ENCODE results near the gene PIK3CA.
"Not testable (repeated sequence)": the region's sequence is repeated elsewhere in the genome, so short reads cannot be mapped to it uniquely, and the experiment has no call there.

Gene PIK3CA

GRCh38 chr3:179265875-179266274 is 117.7 kb downstream of the PIK3CA start:
- no peak for DNase-seq

GRCh38 chr3:179266701-179267211 is 118.6 kb downstream of the PIK3CA start:
- no peak for DNase-seq

GRCh38 chr3:179268400-179269051 is 120.4 kb downstream of the PIK3CA start:
- no peak for DNase-seq

- DNase-seq = no peak
Observed at GRCh38 chr3:179269152-179269707, 121.1 kb downstream of the PIK3CA start.

- no peak for DNase-seq
Observed at GRCh38 chr3:179272385-179272784, 124.2 kb downstream of the PIK3CA start.

- DNase-seq = not testable (repeated sequence)
Observed at GRCh38 chr3:179274434-179274833, 126.3 kb downstream of the PIK3CA start.

- no peak for DNase-seq
Observed at GRCh38 chr3:179276001-179276400, 127.8 kb downstream of the PIK3CA start.

- no peak for DNase-seq
Observed at GRCh38 chr3:179276743-179277142, 128.6 kb downstream of the PIK3CA start.

- no peak for DNase-seq
Observed at GRCh38 chr3:179278151-179278550, 130.0 kb downstream of the PIK3CA start.

GRCh38 chr3:179278932-179279693 is 131.0 kb downstream of the PIK3CA start:
- DNase-seq = no peak

GRCh38 chr3:179279837-179280236 is 131.7 kb downstream of the PIK3CA start:
- no peak for DNase-seq

GRCh38 chr3:179281825-179282224 is 133.7 kb downstream of the PIK3CA start:
- DNase-seq = no peak

- DNase-seq = no peak
Observed at GRCh38 chr3:179286331-179286730, 138.2 kb downstream of the PIK3CA start.

- no peak for DNase-seq
Observed at GRCh38 chr3:179288845-179289244, 140.7 kb downstream of the PIK3CA start.

GRCh38 chr3:179289295-179289694 is 141.1 kb downstream of the PIK3CA start:
- DNase-seq = no peak

Data from NCI-H1930 (cell line).